Measurements from ENCODE around the gene DENND5B.
"Not testable (repeated sequence)": the region's sequence is repeated elsewhere in the genome, so short reads cannot be mapped to it uniquely, and the experiment has no call there.

Gene DENND5B

DNA sequence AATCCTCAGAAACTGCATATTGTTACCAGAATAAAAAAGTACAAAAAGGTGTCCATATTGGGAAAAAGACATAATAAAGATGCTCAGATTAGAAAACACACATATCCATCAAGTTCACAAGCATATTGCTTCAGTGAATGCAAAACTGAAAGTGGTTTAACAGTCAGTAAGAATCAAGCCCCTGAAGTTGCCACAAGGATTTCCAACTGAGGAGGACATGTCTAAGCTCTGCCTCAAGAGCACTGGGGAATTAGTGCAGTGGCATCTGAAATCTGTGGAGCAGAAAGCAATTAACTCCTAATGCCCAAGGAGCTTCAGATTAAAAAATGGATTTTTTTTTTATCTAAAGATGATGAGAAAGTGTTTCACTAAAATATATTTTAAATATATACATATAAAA is 113.2 kb downstream of the DENND5B start:
- DNase-seq (ENCODE audit: extremely low read depth in 1 of 2, low read depth in 1 of 2), result no peak

DNA sequence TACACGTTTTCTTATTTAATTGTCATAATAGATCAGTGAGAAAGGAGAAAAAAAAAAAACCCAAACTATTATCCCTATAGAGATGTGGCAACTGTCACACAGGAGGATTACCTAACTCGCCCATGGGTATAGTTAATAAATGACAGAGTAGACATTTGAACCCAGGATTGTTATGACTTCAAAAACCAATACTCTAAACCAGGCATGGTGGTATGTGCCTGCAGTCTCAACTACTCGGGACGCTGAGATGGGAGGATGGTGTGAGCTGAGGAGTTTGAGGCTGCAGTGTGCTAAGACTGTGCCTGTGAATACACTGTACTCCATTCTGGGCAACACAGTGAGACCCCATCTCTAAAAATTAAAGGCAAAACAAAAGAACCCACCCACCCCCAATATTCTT is 114.5 kb downstream of the DENND5B start:
- no peak for DNase-seq (ENCODE audit: extremely low read depth in 1 of 2, low read depth in 1 of 2)

DNA sequence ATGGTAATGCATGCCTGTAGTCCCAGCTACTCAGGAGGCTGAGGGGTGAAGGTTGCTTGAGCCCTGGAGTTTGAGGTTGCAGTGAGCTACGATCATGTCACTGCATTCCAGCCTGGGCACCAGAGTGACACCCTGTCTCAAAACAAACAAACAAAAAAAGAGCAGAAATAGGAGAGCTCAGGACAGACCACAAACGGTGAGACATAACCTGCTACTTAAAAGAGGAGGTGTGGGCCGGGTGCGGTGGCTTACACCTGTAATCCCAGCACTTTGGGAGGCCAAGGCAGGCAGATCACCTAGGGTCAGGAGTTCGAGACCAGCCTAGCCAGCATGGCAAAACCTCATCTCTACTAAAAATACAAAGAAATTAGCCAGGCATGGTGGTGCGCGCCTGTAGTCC is 115.3 kb downstream of the DENND5B start:
- DNase-seq (ENCODE audit: extremely low read depth in 1 of 2, low read depth in 1 of 2), result not testable (repeated sequence)

DNA sequence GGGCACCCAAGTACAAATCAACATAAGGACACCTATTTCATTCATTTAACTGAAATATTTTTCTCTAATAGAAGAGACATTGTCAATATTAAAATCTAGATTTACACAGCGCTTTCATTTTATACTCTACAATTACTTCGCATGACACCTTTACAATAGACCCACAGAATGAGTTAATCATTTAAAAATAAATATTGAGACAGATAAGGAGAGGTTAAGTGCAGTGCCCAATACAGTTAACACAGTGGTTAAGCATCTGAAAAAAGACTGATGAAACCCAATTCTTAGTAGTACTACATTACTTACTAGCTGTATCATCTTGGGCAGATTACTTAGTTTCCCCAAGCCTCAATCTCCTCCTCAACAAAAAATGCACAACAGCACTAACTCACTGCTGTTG is 116.2 kb downstream of the DENND5B start:
- DNase-seq (ENCODE audit: extremely low read depth in 1 of 2, low read depth in 1 of 2), result no peak

DNA sequence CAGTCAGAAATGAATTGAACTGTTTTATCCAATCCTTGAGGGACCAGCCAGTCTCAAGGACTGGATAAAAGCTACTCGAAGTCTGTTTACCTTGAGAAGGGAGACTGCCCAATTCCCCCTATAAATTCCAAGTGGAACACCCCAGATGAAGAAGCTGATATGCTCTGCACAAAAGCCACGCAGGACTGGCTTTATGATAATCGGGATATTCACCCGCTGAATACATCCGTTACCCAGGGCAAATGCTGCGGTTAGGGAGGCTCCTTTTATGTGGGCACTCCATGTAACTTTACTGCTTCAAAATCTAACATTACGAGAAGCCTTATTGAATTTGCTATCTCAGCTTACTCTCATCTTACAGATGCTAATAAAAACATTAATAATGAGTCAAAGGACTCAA is 119.1 kb downstream of the DENND5B start:
- no peak for DNase-seq (ENCODE audit: extremely low read depth in 1 of 2, low read depth in 1 of 2)

DNA sequence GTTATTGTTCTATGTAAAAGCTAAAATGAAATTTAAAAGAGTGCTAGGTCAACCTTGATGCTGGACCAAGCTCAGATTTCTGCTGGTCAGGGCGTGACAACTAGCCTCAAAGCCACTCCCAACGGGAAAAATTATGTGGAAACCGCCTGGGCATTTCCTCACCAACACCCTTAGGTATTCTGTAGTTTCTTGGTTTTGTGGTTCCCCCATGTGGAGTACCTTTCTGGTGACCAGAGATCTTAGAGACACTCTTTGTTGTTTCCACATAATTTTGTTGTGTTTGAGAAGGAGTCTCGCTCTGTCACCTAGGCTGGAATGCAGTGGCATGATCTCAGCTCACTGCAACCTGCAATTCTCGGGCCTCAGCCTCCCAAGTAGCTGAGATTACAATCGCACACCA is 119.9 kb downstream of the DENND5B start:
- DNase-seq (ENCODE audit: extremely low read depth in 1 of 2, low read depth in 1 of 2), result no peak

DNA sequence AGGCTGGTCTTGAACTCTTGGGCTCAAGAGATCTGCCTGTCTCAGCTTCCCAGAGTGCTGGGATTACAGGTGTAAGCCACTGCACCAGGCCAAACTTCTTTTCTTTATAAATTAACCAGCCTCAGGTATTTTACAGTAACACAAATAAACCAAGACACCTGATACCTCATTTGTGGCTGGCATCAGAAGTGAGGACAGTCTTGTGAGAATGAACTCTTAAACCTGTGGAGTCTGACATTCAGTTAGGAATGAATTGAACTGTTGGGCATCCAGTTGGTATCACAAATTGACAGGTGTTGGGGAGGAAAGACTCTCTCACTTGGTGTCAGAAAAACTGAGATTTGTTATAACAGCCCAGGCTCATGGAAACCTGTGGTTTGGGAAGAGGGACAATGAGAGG is 120.5 kb downstream of the DENND5B start:
- no peak for DNase-seq (ENCODE audit: extremely low read depth in 1 of 2, low read depth in 1 of 2)

DNA sequence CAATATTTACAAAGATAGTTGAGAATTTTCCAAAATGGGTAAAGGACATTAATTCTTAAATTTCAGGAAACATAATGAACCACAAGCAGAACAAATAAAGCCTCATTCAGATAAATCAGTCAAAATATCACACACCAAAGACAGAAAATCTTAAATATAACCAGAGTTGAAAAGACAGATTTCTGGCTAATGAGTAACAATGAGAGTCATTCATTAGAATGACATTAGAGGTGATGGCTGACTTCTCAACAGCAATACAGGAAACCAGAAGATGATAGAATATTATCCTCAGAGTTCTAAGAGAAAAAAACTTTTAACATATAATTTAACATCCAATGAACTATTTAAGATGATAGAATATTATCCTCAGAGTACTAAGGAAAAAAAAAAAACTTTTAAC is 124.2 kb downstream of the DENND5B start:
- no peak for DNase-seq (ENCODE audit: extremely low read depth in 1 of 2, low read depth in 1 of 2)

DNA sequence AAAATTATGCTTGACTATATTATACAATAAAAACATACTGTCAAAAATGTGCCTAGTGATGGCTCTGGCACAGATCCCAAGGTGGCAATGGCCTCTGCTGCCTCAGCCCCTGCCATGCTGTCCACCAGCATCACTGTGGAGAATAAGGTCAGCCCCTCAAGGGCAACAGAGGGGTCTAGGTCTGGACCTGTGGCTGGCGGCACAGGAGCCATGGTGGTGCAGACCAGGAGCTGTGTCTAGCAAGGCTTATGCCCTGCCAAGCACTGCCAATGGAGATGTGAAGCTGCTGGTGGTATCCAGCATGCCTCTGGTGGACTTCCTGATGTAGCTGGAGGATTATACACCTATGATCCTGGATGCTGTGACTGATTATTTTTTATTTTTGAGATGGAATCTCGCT is 125.9 kb downstream of the DENND5B start:
- DNase-seq (ENCODE audit: extremely low read depth in 1 of 2, low read depth in 1 of 2), result no peak

DNA sequence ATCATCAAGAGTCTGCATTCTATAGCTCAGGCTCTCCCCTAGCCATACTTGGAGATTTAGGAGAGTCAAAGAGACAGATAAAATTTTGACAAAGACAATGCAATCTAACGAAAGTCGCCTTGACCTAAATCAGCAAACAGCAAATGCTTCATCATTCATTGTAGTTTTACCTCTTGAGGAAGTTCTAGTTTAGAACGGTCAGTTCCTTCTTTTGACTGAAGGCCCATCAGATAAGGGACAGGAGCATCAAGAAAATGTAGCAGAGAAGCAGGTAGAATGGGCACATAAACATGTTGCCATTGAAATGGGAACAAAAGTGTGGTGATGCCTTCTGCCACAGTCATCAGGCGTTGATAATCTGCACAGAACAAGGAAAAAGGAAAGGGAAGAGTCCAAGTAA is 130.9 kb downstream of the DENND5B start:
- no peak for DNase-seq (ENCODE audit: extremely low read depth in 1 of 2, low read depth in 1 of 2)

DNA sequence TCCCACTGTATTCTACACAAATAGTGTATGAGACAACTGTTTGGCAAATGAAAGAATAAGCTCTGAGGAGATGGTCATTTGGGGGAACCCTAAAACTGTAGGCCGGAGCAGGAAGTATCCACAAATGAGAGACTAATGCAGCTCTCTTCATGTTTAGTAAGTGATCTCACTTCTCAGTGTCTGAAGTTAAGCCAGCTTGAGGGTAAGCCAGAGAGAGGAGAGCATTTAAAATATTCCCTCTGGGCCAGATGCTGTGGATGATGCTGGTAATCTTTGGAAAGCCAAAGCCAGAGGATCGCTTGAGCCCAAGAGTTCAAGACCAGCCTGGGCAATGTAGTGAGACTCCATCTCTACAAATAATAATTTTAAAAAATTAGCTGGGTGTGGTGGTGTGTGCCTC is 134.4 kb downstream of the DENND5B start:
- DNase-seq (ENCODE audit: extremely low read depth in 1 of 2, low read depth in 1 of 2), result no peak

DNA sequence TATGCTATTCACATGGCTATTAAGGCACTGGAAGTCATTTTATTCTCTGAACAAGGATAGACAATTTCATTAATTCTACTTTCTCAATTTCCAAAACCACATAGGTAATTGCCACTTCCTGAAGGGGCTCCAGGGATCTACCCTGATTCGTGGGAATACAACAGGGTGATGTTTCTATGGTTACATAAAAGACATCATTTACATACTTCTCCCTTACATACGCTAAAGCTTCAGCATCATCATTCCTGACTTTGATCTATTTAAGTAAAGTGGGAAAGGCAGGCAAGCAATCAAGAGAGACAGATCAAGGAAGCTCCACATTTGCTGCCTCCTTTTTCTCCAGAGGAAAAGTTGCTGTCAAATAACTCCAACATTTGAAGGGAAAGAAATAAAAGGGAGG is 146.2 kb downstream of the DENND5B start:
- no peak for DNase-seq (ENCODE audit: extremely low read depth in 1 of 2, low read depth in 1 of 2)

DNA sequence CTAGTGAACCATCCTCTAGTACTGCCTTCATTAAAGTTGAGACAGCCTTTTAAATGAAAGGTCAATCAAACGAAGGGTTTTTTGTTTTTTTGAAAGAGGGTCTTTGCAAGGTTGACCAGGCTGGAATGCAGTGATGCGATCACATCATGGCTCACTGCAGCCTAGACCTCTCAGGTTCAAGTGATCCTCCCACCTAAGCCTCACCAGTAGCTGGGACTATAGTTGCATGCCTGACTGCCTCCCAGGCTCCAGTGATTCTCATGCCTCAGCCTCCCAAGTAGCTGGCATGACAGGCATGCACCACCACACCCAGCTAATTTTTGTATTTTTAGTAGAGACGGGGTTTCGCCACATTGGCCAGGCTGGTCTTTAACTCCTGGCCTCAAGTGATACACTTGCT is 150.3 kb downstream of the DENND5B start:
- DNase-seq (ENCODE audit: extremely low read depth in 1 of 2, low read depth in 1 of 2), result no peak

DNA sequence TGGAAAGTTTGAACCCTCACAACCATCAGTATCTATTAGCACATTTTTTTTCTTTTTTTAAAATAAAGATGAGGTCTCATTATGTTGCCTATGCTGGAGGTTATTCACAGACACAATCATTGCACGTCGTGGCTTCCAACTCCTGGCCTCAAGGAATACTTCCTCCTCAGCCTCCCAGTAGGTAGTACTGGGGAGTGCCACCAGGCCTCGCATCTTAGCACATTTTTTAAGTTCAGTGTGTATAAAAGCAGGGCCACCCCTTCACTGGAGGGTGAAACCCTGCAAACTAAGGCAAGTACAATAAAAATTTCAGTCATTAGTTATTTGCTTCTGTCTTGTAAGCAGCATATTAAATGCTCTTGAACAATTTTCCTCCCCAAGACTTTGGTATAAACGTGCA is 150.8 kb downstream of the DENND5B start:
- DNase-seq (ENCODE audit: extremely low read depth in 1 of 2, low read depth in 1 of 2), result no peak

DNA sequence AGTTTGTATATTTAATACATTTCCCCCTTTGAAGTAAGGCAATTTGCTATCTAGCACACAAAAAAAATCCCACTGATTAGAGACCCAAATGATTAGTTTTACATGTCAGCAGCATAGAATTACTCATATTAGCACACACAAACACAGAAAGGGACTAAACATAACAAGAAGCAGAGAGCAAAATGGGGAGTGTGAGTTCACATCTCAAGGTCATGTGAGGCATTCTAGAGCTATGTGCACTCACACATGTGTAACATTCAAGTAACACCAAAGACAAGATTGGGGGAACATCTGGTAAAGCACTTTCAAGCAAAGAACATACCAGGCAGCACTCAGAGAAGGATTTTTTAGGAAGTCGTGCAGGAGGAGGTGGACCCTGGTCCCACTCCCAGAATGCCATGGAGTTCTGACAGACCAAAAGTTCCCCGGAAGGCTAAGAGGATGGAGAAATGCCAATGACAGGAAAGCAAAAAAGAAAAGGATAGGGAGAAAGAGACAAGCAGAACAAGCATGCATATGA is 159.2 kb downstream of the DENND5B start:
- no peak for DNase-seq (ENCODE audit: extremely low read depth in 1 of 2, low read depth in 1 of 2)

DNA sequence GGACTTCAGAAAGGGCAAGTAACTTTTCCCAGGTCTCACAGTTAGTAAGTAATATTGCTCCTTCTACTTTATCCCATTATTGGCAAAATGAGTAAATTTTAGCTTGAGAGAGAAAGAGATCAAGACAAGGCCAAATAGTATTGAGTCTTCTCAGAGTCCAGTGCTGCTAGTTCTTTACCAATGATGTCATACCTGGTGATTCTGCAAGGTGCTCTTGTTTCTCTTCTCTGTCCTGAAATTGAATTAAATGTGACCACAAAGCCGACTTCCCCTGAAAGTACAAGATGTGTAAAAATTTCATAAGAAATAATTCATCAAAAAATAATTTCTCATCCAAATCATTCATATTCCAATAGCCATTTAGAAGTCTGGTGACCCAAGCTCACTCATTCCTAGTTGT is 167.5 kb downstream of the DENND5B start:
- no peak for DNase-seq (ENCODE audit: extremely low read depth in 1 of 2, low read depth in 1 of 2)

DNA sequence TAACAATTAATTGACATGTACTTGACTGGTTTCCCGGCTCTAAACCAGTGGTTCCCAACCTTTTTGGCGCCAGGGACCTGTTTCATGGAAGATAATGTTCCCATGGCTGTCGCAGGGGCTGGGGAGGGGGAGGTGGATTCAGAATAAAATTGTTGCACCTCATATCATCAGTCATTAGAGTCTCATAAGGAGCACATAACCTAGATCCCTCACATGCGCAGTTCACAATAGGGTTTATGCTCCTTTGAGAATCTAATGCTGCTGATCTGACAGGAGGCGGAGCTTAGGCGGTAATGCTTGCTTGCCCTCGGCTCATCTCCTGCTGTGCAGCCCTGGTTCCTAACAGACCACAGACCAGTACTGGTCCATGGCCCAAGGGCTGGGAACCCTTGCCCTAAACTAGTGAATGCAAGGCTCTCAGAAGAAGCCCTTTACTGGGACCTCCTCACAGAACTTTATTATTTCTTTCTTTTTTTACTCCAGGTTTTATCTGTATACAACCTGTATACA is 178.6 kb downstream of the DENND5B start:
- DNase-seq (ENCODE audit: extremely low read depth in 1 of 2, low read depth in 1 of 2), result no peak

DNA sequence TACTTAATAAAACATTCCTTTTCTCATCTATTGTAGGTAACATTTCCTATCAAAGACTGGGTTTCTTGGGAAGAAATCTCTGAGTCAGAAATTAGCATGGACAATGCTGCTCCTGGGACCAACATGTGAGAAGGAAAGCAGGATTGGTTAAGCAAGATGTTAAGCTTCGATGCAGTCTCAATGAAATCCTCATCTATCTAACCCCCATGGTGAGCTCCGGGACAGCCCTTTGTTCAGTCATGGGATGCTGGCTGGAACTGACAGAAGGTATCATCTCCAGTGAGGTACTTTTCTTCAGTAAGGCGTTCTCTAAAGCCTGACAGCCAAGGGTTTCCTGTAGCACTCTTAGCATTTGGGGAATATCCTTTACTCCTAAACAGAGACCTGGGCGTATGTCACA is 182.2 kb downstream of the DENND5B start:
- DNase-seq (ENCODE audit: extremely low read depth in 1 of 2, low read depth in 1 of 2), result no peak

DNA sequence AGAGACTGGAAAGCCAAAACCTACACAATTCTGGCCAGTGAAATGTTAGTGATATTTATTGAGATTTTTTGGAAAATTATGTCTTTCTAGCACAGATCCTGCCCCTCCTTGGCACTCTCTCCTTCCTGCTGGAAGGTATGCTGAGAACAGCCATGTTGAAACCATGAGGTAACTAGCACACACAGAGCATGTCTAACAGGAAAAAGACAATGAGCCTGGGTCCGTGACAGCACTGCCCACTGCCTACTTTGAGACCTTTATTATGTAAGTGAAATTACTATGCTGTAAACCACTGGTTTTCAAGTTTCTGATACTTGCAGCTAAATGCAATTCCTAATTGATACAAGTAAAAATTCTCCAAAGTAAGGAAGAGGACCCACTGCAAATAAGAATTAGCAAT is 183.4 kb downstream of the DENND5B start:
- no peak for DNase-seq (ENCODE audit: extremely low read depth in 1 of 2, low read depth in 1 of 2)

DNA sequence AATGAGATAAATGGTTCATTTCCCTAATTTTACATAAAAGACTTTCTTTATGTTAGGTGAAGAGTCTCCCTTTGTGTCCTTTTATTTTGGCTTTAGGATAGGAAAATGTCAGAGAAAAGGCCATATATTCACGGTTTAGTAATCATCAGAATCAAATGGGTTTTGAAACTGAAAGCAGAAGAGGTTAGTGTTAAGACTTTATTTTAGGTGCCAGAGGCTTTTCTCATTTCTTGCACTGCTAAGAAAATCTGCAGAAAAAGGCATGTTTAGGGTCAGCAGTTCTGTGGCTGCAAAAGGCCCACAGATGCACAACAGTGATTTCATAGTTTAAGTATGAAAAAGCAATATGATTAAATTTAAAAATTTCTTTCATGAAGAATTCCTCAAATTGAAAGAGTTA is 184.6 kb downstream of the DENND5B start:
- no peak for DNase-seq (ENCODE audit: extremely low read depth in 1 of 2, low read depth in 1 of 2)

DNA sequence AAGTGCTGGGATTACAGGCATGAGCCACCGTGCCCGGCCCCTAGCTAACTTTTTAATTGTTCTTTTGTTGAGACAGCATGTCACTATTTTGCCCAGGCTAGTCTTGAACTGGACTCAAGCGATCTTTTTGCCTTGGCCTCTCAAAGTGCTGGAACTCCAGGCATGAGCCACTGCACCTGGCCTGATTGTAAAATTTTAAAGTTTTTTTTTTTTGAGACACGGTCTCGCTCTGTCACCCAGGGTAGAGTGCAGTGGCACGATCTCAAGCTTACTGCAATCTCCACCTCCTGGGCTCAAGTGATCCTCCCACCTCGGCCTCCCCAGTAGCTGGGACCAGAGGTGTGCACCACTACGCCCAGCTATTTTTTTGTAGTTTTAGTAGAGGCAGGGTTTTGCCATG is 185.9 kb downstream of the DENND5B start:
- no peak for DNase-seq (ENCODE audit: extremely low read depth in 1 of 2, low read depth in 1 of 2)

DNA sequence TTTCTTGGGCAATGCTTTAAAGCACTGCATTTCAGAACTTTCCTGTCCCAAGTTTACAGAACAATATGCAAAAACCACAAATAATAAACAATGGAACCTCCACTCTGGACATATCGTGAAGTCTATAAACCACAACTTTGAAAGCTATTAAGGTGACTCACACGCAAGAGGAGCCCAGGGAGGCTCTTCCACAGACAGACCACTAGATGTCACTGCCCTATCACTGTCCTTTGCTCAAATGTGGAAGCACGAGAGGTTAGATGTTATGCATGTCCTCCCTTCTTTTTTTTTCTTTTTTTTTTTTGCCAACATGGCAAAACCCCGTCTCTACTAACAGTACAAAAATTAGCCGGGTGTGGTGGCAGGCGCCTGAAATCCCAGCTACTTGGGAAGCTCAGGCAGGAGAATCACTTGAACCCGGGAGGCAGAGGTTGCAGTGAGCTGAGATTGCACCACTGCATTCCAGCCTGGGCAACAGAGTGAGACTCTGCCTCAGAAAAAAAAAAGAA is 187.8 kb downstream of the DENND5B start:
- peak in 1 of 2 donors; percentile 7 for DNase-seq (ENCODE audit: extremely low read depth in 1 of 2, low read depth in 1 of 2)

DNA sequence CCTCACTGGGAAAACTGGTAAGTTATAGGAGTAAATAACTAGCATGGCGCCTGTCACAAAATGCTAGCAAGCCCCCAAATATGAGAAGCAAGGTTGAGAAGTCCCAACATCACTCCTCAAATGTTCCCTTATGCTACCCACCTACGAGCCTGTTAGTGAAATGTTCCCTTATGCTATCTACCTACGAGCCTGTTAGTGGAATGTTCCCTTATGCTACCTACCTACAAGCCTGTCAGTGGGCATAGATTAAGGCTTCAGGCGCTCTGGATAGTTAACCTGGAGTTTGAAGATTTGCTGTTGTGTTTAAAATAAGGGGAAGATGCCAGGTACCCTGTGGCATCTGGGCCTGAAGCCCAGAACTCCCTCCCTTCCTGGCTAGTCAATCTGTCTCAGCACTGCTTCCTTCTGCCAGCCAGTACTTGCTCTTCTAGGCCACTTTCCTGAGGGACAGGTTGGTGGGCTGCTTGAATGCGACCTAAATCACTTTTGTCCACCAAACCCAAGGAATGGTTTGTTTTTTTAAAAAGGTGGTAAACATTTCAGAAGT is 197.9 kb downstream of the DENND5B start:
- no peak for DNase-seq (ENCODE audit: extremely low read depth in 1 of 2, low read depth in 1 of 2)
